Gastrocnemius medialis (tissue), 4 donors: Measurements from ENCODE around the gene TEDDM1.

Source experiments
- CTCF ChIP-seq, 5 experiments: fragments of 450-650 bp in 3 of 5; fragments of 200-600 bp in 2 of 5; sonication (generic) in 2 of 5; IDR thresholded peaks in 4 of 5; conservative IDR thresholded peaks in 1 of 5; 1 replicate in 4 of 5; 2 replicates in 1 of 5; pipeline ENCODE4 v1.5.1; 2016 to 2019; ENCODE audit warnings: antibody characterized with exemption in 5 of 5, mild to moderate bottlenecking in 3 of 5, moderate library complexity in 3 of 5
- POLR2A ChIP-seq, 2 donors: fragments of 450-650 bp; IDR thresholded peaks; one replicate each; pipeline ENCODE4 v1.6.1; 2017; ENCODE audit warnings: antibody characterized with exemption in 2 of 2, mild to moderate bottlenecking in 2 of 2, moderate library complexity in 2 of 2

GRCh38 chr1:182430263-182431068 lies 30.0 kb upstream of the TEDDM1 start:
- TF ChIP-seq CTCF (IDR thresholded peaks at IDR 0.05 in 4 of 5, conservative IDR thresholded peaks at IDR 0.05 in 1 of 5) (no peak), POLR2A (IDR thresholded peaks at IDR 0.05) (no peak)
